ENCODE data around the gene ROR1. TPM values are rescaled to one million over a fixed set of nuclear protein-coding genes. Genes with fewer than 3 reads are reported as not detected.

Gene ROR1
- total RNA-seq, 1 donor from 2014 or later = 0.02 TPM

DNA sequence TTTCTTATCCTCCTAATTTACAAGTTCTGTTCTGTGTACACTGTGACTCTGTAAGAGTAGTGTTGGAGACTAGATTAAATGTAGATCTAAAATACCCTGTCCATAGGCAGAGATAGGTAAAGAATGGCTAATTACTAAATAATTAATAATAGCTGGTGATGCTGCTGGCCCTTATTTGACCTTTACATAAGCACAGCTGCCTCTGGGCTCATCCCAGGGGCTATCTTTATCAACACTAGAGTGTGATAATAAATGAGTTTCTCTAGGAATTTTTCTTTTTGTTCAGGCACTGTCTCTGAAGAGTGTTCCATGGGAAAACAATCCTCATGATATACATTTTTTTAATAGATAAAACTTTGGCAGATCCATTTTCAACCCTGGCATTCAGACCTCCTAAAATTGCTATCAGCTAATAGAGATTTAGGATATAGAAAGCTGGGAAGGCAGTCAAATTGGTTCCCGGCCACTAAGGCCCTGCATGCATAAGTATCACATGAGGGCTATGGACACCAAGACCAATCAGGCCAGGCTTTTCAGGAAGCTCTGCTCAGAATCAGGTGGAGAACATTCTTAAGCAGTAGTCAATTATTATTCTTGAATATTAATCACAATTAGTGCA is 107.2 kb downstream of the ROR1 start:
- intact Hi-C loops (cut with micrococcal nuclease) = loop anchor here (2.0 kb wide), 1 partner anchor 58 kb away; no protein-coding TSS in a partner anchor

- intact Hi-C loops (cut with micrococcal nuclease) = no loop called here
Measured at GRCh38 chr1:63882048-63882704, 108.4 kb downstream of the ROR1 start.

DNA sequence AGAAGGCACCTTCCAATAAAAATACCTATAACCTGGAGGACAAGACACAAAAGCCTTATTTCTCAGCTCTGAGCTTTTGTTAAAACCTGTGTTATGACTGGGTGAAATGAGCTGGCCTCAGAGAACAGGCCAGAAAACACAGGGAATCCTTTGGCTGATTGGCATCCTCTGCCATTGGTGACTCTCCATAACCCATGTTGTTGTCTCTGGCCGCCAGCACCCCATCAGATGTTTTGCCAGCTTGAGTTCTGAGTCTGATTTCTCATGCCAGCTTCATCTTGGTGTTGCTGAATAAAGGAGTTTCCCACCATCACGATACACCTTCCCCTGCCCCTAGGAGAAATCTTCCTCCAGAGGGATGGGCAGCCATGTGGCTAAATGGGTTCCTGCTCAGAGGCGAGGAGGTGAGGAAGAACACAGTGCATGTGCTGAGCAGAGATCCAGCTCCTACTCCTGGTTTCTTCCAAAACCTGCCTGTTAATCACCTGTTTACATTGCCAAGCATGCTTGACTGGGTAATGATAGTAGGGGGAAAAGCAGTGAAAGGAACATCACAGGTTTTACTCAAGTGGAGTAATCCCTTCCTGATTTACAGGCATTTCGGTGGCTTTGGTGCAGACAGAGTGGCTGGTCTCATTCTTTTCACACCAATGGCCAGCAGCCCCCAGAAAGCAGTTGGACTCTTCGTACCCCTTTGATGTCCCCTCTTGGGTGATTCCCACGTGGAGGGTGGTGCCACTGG is 109.8 kb downstream of the ROR1 start:
- intact Hi-C loops (cut with micrococcal nuclease) = no loop called here

- intact Hi-C loops (cut with micrococcal nuclease) = no loop called here
Measured at GRCh38 chr1:63884486-63884885, 110.7 kb downstream of the ROR1 start.

GRCh38 chr1:63885899-63886298 is 112.1 kb downstream of the ROR1 start:
- intact Hi-C loops (cut with micrococcal nuclease) = no loop called here

DNA sequence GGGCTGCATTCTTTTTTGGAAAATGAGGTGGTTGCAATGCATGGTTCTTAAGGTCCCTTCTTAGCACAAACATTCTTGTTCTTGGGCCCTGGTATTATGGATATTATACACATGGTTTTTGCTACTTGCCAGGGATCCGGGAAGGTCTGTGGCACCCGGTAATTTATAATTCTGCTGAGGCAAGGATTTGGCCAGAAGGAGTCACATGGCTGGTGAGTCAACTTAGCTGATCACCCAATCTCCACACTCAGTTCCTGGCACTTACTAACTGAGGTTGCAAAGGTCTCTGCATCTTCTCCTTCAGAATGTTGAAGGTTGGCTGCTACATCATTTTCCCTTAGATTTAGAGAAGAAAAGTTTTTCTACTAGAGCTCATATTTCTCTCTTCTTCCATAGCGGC is 112.5 kb downstream of the ROR1 start:
- intact Hi-C loops (cut with micrococcal nuclease) = no loop called here

DNA sequence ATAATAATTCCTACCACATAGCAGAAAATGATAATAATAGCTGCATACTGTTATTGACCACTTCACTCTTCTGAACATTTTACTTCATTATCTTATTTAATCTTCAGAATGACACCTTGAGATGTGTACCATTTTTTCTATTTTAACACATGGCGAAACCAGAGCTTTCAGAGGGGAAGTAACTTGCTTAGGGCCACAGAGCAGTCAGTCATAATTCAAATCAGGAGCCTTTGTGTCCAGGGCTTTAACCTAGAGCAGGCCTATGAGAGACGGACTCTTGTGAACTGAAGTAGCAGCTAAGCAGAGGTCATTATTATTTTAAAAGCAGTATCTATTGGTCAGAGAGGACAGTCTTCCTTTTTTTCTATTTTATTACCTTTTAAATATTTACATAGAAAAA is 114.0 kb downstream of the ROR1 start:
- intact Hi-C loops (cut with micrococcal nuclease) = no loop called here

DNA sequence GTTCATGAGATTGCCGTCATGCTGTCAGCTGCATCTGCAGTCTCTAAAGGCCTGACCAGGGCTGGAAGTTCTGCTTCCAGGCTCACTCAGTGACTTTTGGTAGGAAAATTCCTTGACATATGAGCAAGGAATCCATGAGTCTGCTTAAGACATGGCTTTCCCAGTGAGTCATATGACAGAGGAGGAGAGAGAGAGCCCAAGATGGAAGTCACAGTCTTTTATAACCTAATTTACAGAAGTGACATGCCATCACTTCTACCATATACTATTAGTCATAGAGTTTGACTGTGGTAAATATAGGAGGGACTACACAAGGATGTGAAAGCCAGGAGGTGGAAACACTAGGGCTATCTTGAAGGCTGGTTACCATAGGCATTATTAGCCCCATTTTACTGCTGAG is 115.2 kb downstream of the ROR1 start:
- intact Hi-C loops (cut with micrococcal nuclease) = no loop called here

DNA sequence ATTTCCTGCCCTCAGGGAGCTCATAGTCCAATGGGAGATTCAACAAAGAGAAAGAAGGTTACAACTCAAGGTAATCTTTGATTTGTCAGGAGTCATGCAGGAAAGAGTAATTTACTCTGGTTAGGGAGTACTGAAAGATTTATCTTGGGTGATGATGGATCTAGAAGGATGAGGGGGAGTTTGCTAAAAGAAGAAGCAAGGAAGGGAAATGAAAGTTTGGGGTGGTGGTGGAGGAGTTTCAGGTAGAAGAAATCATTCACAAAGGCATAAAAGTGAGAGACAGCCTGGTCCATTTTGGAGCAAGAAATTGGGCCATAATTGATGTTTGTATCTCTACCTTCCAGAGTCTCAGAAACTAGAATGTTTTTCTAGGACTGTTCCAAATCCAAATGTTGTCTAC is 116.7 kb downstream of the ROR1 start:
- intact Hi-C loops (cut with micrococcal nuclease) = no loop called here

DNA sequence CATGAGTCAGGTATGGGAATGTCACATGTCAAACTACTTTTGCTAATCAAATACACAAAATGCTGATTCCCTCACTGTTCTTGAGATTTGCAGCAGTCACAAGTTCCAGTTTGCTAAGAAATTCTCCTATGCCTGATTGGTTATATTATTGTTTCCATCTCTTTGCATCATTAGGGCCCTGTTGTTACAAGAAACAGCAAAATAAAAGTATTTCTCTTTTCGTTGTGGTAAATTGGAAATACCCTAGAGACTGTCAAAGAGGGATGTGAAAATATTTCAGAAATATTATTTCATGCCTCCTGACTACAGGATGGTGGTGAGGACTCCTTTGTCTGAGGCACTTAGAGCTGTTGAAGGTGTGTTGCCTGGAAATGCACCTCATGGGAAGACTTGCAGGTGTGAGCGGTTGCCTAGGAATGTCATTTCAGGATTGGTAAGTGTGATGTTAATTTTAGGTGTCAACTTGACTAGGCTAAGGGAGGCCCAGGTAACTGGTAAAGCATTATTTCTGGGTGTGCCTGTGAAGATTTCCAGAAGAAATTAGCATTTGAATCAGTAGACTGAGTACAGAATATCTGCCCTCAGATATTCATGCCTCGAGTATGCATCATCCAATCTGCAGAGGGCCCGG is 117.4 kb downstream of the ROR1 start:
- intact Hi-C loops (cut with micrococcal nuclease) = no loop called here

DNA sequence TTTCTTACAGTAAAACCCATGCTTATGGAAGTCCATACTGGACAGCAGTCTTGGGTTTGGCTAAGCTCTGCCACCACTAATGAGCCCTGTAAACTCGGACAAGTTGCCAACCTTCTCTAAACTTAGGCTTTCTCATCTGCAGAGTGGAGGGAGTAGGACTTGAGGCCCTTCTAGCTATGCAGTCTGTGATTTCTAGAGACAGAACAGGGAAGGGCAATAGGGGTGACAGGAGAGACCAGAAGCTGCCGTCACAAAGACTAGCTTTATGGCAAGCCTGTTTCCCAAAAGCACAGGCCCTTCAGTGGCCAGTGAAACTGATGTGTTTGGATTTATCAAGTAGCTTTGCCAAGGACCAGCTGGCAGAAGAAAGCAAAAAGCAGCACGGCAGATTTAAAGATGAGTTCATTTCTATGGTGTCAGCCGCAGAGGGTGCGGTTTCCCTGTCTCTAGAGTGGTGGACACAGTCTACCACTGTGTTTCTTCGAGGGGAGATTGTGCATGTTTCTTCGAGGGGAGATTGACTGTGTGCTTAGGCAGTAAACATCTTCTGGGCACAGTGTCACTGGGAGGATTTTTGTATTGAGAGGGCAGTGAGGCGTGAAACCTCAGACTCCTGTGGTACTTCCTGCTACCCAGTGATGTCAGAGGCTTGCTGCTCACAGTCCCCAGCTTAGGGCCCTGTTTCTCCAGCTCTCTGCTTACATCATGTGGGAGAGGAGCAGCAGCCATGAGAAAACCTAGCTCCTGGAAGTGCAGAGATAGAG is 119.0 kb downstream of the ROR1 start:
- intact Hi-C loops (cut with micrococcal nuclease) = no loop called here

DNA sequence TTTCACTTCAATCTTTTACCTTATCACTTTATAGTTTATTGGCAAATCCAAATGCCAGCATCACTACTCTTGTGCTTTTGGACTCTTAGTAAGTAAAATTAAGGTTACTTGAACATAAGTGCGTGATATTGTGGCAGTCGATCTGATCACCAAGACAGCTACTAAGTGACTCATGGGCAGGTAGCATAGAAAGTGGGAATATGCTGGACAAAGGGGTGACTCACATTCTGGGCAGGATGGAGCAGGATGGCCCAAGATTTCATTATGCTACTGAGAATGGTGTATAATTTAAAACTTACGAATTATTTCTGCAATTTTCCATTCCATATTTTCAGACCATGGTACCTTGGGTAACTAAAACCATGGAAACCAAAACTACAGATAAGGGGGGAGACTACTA is 120.2 kb downstream of the ROR1 start:
- intact Hi-C loops (cut with micrococcal nuclease) = no loop called here

DNA sequence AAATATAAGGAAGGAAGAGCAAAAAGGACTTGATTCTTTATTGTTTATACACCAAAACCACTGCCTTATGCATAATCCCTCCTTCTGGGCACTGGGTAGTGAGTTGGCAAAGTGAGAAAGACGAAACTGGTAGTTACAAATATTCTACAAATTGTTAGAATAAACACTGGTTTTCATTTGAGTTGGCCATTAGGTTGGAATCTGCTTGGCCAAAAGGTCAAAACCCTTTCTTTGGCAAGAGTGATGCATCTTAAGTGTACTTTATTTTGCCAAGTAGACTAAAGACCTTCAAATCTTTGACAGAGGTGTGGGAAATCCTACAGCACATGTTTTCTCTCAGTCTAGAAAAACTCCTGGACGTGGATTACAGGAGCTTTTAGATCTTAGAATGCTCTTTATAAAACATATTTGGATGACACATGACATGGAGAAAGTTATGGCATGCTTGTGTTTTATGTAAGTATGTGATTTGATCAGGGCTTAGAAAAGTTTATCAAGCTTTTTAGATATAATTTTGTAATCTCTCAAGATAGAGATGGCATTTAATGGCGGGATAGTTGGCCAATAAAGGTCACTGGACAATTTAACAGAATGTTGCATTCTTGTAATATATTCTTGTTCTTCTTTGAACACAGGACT is 120.9 kb downstream of the ROR1 start:
- intact Hi-C loops (cut with micrococcal nuclease) = no loop called here

DNA sequence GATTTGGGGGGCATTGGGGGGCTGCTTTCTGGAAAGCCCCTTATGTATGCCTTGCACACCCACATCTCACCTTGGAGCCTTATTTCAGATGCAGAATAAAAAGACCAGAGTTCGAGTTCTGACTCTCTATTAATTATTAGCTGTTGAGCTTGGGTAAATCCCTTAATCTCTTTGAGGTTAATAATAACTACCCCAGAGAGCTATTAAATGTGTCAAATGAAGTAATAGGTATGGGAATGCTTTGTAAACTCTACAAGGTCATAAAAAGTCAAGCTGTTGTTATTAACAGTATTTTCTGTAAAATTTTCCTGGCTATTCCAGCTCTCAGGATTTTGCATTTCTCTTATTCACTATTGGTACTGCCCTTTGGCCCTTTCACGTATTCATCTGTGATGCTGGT is 122.9 kb downstream of the ROR1 start:
- intact Hi-C loops (cut with micrococcal nuclease) = no loop called here

DNA sequence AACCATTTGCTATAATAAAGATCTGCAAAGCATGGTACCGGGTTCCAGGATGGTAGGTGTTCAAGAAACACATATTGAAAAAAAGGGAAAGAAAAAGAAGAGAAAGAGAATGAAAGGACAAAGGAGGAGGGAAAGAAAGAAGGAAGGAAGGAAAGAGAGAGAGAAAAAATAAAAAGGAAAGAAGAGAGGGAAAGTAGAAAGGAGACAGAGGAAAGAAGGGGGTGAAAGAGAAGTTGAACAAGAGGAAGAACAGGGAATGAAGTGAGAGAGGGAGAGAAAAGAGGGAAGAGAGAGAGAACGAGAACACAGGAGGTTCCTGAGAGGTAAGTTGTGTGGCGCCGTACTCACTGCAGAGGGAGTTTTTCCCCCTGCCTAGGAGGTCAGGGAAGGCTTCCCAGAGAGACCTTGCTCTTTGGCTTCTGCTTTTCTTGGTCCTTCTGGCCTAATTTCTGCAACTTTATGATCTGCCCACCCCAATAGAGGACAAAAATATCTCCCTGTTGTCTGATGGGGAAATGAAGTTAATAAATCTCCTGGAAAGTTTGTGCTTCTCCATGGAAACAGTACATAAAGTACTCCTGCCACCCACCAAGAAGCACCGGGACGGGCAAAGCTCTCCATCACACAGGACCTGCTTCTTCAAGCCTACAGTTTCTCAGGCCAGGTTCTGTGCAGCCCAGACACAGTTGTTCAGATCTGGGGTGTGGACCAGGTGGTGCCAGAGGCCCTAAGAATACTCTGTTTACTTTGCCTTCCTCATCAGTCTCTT is 124.8 kb downstream of the ROR1 start:
- intact Hi-C loops (cut with micrococcal nuclease) = no loop called here

DNA sequence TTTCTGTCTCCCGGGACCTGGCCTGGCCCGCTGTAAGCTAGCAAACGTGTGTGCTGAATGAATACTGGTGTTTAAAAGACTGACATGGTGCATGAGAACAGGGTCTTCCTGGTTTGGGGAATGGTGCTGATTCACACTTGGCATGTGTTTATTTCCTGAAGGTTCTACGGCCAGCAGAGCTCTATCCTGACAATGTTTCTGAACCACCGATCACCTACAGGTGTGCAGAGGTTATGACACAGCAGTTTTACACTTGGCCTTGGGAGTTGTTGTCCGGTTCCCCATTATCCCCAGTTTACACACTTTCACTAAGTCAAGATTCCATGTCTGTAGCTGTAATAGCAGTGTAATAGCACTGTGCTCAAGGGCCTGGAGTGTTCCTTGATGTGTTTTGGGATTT is 127.3 kb downstream of the ROR1 start:
- intact Hi-C loops (cut with micrococcal nuclease) = no loop called here

- intact Hi-C loops (cut with micrococcal nuclease) = no loop called here
Measured at GRCh38 chr1:63902844-63903589, 129.2 kb downstream of the ROR1 start.

DNA sequence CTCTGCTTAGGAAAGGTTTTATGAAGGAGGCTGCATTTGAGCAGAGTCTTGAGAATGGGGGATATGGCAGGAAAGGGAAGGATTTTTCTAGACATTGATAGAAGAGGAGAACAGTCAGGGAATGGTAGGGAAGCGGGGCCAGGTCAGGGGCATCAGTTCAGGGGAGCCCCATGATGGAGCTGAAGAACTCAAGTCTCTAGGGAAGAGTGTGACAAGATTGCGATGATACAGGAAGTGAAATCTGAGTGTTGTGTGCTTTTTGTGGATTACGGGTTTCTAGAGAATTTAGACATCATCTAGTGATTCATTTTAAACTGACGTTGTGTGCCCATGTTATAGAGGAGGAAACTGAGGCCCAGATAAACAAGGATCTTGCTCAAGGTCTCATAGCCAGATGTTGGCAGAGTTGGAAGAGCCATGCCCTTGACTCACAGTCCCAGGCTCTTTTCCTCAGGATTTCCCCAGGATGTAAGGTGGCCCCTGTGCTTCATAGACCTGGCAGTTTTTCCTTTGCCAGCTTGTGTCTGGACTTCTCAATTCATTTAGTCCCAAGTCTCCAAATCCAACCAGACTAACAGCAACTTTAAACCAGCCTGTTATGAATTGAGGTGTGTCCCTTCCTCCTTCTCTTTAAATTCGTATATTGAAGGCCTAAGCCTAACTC is 130.3 kb downstream of the ROR1 start:
- intact Hi-C loops (cut with micrococcal nuclease) = no loop called here

DNA sequence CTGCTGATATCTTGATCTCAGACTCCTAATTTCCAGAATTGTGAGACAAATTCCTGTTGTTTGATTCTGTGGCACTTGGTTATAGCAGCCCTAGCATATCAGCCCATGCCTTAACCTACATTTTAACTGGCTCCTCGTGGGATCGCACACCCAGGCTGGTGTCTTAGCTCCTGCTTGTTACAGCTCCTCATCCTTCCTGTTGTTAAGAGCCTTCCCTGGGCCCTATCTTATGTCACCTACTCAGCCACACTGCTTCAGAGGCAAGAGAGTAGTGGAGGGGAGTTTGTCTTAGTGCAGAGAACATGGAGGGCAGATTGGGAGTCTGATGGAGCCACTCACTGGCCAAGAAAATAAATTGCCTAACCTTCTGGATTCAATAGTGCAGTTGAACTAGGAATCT is 131.0 kb downstream of the ROR1 start:
- intact Hi-C loops (cut with micrococcal nuclease) = no loop called here

Measured in T-helper 1 cell treated with Interleukin-12 subunit alpha and Interleukin-12 subunit beta and Interleukin-4 antibody, amounts not matched to agents 30 ng/mL and 1 ng/mL, for 36 hours (primary cell).